NCI-H2107 treated with DMSO at 0.1 percent for 48 hours (cell line): ENCODE data around the gene COL6A2.
"Not testable (repeated sequence)": the region's sequence is repeated elsewhere in the genome, so short reads cannot be mapped to it uniquely, and the experiment has no call there.

ENCODE experiments used
- DNase-seq: peaks from one replicate; lab custom pipeline; 2025; ENCODE audit not compliant: unreplicated experiment; lab: John Stamatoyannopoulos, UW

The COL6A2 gene

DNA sequence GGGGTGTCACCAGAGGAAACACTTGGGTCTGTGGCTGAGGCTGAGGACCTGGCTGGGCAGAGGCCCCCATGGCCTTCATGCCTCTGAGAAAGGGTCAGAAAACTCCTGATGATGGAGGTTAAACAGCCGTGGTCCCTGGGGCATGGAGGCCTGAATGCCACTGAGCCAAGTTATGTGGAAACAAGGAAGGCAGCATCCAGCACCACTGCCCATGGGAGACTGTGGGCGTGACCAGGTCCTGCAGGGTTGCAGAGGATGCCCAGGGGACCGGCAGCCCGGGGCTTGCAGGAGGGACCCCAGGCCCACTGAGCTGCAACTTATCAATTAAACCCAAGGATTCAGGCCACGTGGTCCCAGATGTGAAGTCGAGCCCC lies 18.9 kb upstream of the COL6A2 start:
- DNase-seq, result no peak

- DNase-seq, result no peak
Measured at GRCh38 chr21:46079352-46080170, 18.4 kb upstream of the COL6A2 start.

DNA sequence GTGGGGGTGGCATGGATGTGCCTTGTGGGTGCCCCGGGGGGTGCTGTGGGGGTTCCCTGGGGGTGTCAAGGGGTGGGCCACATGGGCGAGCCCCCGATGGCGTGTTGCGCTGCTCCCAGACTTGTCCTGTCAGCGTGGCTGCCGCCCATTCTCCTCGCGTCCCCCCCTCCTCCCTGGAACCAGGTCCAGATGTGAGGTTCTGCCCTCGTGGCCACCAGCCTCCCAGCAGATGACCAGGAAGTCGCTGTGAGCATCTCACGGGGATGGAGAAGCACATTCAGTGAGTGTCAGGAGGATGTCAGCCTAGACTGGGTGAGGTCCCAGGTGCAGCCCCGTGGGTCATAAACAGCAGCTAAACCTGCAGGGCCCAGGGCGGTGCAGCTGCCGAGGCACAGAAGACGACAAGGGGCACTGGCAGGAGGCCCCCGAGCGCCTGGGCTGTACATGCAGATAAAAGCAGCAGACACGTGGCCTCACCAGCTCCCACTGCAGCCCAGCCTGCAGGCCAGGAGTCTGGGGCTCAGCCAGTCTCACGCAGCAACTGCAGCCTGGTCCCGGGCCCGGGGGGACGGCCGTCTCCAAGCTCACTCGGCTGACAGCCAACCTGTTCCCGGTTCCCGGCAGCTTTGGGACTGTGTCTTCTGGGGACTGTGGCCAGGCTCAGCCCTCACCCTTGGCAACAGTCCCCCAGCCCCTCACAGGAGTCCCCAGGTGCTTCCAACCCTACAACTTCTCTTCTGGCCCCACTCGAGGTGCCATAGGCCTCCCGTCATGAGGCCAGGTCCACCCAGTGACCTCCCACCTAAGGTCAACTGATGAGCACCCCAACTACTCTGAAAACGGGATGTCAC lies 17.5 kb upstream of the COL6A2 start:
- DNase-seq, result no peak

- DNase-seq, result no peak
Measured at GRCh38 chr21:46081022-46081861, 16.7 kb upstream of the COL6A2 start.

DNA sequence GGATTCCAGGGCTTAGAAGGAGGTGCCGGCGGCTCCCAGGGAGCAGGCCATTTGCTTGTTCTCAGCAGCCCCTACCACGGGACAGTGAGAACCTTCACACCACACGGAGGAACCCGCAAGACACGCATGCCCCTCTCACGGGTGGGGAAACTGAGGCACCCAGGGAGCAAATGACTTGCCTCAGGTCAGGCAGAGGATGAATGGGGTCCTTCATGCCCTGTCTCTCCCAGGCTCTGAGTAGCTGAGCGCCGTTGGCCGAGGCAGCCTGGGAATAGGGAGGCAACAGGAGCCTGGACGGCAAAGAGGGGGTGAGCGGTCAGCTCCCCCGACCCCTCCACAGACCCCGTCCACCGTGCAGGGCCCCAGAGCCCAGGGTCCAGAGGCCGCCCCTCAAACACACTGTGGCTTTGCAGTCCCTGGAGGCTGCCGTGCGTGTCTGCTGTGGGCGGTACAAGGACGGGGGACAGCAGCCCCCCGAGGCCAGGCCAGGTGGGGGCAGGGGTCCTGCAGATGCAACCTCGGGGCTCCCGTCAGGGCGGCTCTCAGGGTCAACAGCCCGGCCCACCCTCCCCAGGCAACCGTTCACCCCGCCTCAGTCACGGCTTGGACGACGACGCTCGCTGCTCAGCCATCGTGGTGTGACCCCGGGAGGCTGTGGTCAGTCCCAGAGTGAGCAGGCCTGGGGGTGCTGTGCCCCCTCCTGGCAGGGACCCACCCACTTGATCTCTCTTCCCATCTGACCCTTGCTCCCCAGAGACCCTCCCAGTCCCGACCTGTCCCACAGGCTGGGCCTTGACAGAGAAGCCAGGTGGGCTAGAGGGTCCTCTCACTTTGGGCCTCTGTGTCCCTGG lies 15.8 kb upstream of the COL6A2 start:
- no peak for DNase-seq

GRCh38 chr21:46082713-46082962 lies 15.3 kb upstream of the COL6A2 start:
- DNase-seq, result no peak

- no peak for DNase-seq
Measured at GRCh38 chr21:46082963-46083790, 14.7 kb upstream of the COL6A2 start.

GRCh38 chr21:46083791-46084561 lies 13.9 kb upstream of the COL6A2 start:
- DNase-seq, result no peak

- no peak for DNase-seq
Measured at GRCh38 chr21:46084709-46085108, 13.2 kb upstream of the COL6A2 start.

DNA sequence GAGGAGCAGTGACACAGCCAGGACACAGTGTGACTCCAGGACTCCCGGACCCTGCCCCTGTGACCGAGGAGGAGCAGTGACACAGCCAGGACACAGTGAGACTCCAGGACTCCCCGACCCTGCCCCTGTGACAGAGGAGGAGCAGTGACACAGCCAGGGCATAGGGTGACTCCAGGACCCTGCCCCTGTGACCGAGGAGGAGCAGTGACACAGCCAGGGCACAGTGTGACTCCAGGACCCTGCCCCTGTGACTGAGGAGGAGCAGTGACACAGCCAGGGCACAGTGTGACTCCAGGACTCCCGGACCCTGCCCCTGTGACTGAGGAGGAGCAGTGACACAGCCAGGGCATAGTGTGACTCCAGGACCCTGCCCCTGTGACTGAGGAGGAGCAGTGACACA lies 12.7 kb upstream of the COL6A2 start:
- DNase-seq, result not testable (repeated sequence)

DNA sequence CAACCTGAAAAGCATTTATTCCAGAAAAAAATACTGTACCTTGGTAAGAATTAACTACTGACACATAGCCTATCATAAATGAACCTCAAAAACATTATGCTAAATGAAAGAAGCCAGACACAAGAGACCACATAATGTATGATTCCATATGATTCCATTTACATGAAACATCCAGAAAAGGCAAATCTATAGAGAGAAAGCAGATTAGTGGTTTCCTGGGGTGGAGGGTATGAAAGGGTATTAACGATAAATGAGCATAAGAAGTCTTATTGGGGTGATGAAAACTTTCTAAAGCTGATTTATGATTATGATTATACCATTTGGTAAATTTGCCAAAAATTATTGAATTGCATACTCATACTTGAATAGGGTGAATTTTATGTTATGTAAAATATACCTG lies 10.3 kb upstream of the COL6A2 start:
- DNase-seq, result no peak

DNA sequence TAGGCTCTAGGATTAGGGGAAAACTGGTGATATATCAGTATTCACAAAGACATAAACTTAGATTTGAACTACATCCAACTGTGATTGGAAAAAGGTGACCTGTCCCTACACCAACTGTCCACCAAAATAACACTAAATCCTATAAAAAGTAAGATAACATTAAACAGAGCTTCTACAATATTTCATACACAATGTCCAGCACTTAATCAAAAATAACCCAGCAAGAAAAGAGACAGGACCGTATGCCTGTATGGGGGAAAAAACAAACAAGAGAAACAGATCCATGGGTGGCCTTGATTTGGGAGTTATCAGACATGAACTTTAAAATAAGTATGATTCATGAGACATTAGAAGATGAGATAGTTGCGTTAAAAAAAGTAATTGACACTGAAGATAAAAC lies 9.7 kb upstream of the COL6A2 start:
- DNase-seq, result no peak

GRCh38 chr21:46089285-46089684 lies 8.6 kb upstream of the COL6A2 start:
- no peak for DNase-seq

- DNase-seq, result no peak
Measured at GRCh38 chr21:46091118-46091517, 6.8 kb upstream of the COL6A2 start.

DNA sequence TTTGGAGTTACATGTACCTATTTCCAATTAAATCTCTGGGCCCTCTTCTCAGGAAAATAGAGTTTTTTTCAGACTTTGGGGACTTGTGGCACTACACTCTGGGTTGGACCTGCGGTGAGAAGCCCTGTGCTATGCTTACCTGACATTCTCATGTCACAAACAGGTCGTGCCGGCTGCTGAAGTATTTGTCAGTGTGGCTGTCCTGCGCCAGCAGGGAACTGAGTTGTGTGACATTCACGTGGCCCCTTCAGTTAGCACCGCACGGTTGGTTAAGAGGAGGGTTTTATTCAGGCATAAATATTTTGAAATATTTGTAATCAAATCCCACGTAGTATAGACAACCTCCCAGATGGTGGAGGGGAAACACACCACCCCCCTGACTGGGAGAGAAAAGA lies 6.3 kb upstream of the COL6A2 start:
- no peak for DNase-seq

DNA sequence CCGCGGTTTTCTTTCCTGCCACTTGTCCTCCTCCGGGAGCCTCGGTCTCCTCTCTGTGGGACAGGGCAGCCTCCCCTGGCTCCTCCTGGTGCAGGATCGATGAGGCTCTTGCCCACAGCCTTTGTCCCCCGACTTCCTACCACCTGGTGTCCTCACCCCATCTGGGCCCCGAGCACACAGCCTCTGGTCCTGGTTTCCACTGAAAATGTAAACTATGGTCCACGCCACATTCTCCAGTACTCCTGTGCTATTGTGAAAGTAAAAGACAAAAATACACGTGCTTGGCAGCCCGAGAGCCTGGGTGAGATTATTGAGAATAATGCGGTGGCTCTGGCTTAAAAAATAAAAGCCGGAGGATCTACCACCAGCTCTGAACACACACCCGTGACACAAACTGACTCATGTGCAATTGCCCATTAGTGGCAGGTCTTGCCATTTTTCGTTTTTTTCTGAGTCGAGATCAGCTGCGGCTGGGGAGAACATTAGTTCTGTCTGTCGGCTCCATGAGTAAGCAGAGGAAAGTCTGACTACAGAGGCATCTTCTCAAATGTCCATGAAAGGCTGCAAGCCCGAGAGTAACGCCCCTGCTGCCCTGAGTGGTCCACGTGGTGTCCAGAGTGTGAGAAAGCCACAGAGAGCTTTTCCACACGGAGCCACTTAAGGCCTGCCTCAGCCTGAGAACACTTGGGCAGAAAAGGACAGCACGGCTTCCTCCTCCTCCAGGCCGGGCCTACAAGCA lies 5.7 kb upstream of the COL6A2 start:
- no peak for DNase-seq

GRCh38 chr21:46092811-46093667 lies 4.9 kb upstream of the COL6A2 start:
- no peak for DNase-seq
